ENCODE data around the gene SLC6A11.

The SLC6A11 gene

DNA sequence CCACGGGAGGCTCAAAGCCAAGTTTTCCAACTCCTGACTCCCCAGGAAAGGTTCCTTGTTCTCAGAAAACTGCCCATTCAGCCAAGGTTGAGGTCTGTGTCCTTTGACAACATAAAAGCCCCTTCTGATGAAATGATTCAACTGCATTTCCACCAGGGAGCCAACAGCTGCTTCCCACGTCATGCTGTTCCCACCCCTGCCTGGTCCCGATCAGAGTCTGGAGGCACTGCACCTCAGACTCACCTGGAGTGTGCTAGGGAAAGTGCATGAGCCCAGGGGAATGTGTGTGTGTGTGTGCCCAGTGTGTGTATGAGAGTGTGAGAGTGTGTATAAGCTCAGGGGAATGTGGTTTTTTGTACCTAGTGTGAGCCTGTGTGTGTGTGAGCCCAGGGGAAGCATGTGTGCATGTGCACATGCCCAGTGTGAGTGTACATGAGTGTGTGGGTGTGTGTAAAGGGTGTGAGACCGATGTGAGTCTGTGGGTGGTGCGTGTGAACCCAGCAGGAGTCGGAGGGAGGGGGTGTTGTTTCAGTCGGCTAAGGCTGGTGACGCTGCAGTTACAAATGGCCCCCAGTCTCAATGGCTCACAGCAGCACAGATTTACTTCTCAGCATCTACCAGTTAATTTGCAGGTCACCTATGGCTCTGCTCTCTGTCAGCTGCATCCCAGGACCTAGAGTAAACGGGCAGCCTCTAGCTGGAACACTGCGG is 156.2 kb downstream of the SLC6A11 start:
- Histone ChIP-seq H3K4me1 (no peaks in the 10 kb centered on the region), H3K36me3 (replicated peaks) (no peaks in the 10 kb centered on the region), H3K9me3 (no peaks in the 10 kb centered on the region), H3K27me3 (ENCODE audit: low read depth) (no peaks in the 10 kb centered on the region), H3K4me3 (no peak overlapping the region)
- in situ Hi-C loops (cut with MboI; ENCODE audit: low sequenced_read_pairs), result no loop called here
- no peak for DNase-seq (ENCODE audit: low spot score in 2 of 2)

- no peaks in the 10 kb centered on the region for H3K9me3 ChIP-seq
- no peak overlapping the region for H3K4me3 ChIP-seq
- no peaks in the 10 kb centered on the region for H3K36me3 ChIP-seq (replicated peaks)
- no peaks in the 10 kb centered on the region for H3K4me1 ChIP-seq
- in situ Hi-C loops (cut with MboI; ENCODE audit: low sequenced_read_pairs), result no loop called here
- no peak for DNase-seq (ENCODE audit: low spot score in 2 of 2)
- no peaks in the 10 kb centered on the region for H3K27me3 ChIP-seq (ENCODE audit: low read depth)
Observed at GRCh38 chr3:10973046-10973595, 157.1 kb downstream of the SLC6A11 start.

DNA sequence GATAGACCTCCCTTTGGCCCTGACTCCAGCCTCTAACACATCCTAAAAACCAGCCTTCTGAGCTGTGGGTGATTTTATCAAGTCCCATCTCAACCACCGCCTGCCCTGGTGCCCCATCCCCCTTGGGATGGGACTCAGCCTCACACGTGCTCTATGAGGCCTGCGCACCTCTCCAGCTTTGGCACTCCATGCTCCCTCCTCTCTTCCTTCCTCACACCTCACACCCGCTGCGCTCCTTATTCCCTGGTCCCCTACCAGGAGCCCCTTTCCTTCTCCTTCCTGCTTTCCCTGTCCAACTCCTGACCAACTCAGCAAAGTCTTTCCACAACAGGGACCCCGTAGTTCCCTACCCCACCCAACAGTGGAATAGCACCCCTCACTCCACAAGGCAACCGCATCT is 158.1 kb downstream of the SLC6A11 start:
- in situ Hi-C loops (cut with MboI; ENCODE audit: low sequenced_read_pairs), result no loop called here
- no peak for DNase-seq (ENCODE audit: low spot score in 2 of 2)
- H3K4me1 ChIP-seq, result no peaks in the 10 kb centered on the region
- no peaks in the 10 kb centered on the region for H3K36me3 ChIP-seq (replicated peaks)
- H3K27me3 ChIP-seq (ENCODE audit: low read depth), result no peaks in the 10 kb centered on the region
- H3K4me3 ChIP-seq, result no peak overlapping the region
- H3K9me3 ChIP-seq, result no peaks in the 10 kb centered on the region

DNA sequence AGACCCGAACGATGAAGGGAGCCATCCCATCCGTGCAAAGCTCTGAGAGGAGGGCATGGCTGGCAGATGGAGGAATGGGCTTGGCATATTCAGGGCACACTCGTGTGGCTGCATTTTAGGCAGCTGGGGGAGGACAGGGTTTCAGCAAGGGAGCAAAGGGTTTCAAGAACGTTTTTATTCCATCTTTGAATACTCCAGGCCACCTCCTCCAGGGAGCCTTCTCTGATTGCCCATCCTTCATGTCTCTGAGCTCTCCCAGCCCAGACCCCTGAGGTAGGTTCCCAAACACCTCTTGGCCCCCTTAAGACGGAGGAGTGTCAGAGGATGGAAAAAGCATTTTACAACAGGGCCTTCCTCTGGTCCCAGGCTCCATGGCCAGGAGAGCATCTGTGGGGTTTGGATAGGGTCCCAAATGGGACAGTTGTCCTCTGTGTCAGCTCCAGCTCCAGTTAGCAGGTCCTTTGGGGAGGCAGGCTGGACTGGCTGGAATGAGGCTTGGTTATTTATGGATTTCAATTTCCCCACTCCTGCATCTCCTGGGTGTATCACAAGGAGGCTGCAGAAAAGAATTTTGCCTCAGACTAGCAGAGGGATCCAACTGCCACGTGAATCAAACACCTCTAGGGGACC is 158.8 kb downstream of the SLC6A11 start:
- no peaks in the 10 kb centered on the region for H3K36me3 ChIP-seq (replicated peaks)
- H3K27me3 ChIP-seq (ENCODE audit: low read depth), result no peaks in the 10 kb centered on the region
- H3K9me3 ChIP-seq, result no peaks in the 10 kb centered on the region
- DNase-seq (ENCODE audit: low spot score in 2 of 2), result no peak
- in situ Hi-C loops (cut with MboI; ENCODE audit: low sequenced_read_pairs), result no loop called here
- no peak overlapping the region for H3K4me3 ChIP-seq
- no peaks in the 10 kb centered on the region for H3K4me1 ChIP-seq

GRCh38 chr3:10975695-10976234 is 159.7 kb downstream of the SLC6A11 start:
- DNase-seq (ENCODE audit: low spot score in 2 of 2), result no peak
- Histone ChIP-seq H3K4me1 (no peaks in the 10 kb centered on the region), H3K9me3 (no peaks in the 10 kb centered on the region), H3K27me3 (ENCODE audit: low read depth) (no peaks in the 10 kb centered on the region), H3K36me3 (replicated peaks) (no peaks in the 10 kb centered on the region), H3K4me3 (no peak overlapping the region)
- in situ Hi-C loops (cut with MboI; ENCODE audit: low sequenced_read_pairs), result no loop called here

GRCh38 chr3:10976770-10977169 is 160.7 kb downstream of the SLC6A11 start:
- in situ Hi-C loops (cut with MboI; ENCODE audit: low sequenced_read_pairs), result no loop called here
- DNase-seq (ENCODE audit: low spot score in 2 of 2), result no peak
- Histone ChIP-seq H3K27me3 (ENCODE audit: low read depth) (no peaks in the 10 kb centered on the region), H3K36me3 (replicated peaks) (no peaks in the 10 kb centered on the region), H3K4me3 (no peak overlapping the region), H3K9me3 (no peaks in the 10 kb centered on the region), H3K4me1 (no peaks in the 10 kb centered on the region)

GRCh38 chr3:10977892-10978510 is 162.0 kb downstream of the SLC6A11 start:
- no peaks in the 10 kb centered on the region for H3K4me1 ChIP-seq
- no peaks in the 10 kb centered on the region for H3K27me3 ChIP-seq (ENCODE audit: low read depth)
- no peaks in the 10 kb centered on the region for H3K9me3 ChIP-seq
- in situ Hi-C loops (cut with MboI; ENCODE audit: low sequenced_read_pairs), result no loop called here
- H3K36me3 ChIP-seq (replicated peaks), result no peaks in the 10 kb centered on the region
- H3K4me3 ChIP-seq, result no peak overlapping the region
- no peak for DNase-seq (ENCODE audit: low spot score in 2 of 2)

- no peaks in the 10 kb centered on the region for H3K36me3 ChIP-seq (replicated peaks)
- in situ Hi-C loops (cut with MboI; ENCODE audit: low sequenced_read_pairs), result no loop called here
- no peak for DNase-seq (ENCODE audit: low spot score in 2 of 2)
- H3K4me1 ChIP-seq, result no peaks in the 10 kb centered on the region
- no peaks in the 10 kb centered on the region for H3K27me3 ChIP-seq (ENCODE audit: low read depth)
- no peak overlapping the region for H3K4me3 ChIP-seq
- no peaks in the 10 kb centered on the region for H3K9me3 ChIP-seq
Observed at GRCh38 chr3:10978956-10979355, 162.9 kb downstream of the SLC6A11 start.

DNA sequence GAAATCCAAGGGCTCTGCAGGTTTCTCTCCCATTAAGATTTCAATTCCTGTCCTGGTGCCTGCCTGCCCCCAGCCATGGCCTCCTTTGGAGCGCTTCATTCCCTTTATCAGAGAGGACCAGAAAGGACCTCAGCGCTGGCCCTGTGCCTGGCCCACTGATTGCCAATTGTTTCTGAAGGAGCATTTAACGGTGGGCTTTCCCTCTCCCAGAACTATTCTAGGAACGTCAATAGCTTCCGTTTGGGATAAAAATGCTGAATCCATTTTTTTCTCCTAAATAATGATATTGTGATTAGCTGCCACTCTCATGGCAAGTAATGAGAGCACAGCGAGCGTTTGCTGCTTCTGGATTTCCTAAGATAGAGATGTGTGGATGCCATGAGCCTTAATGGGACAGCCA is 164.3 kb downstream of the SLC6A11 start:
- no peaks in the 10 kb centered on the region for H3K9me3 ChIP-seq
- DNase-seq (ENCODE audit: low spot score in 2 of 2), result no peak
- H3K36me3 ChIP-seq (replicated peaks), result no peaks in the 10 kb centered on the region
- H3K27me3 ChIP-seq (ENCODE audit: low read depth), result no peaks in the 10 kb centered on the region
- in situ Hi-C loops (cut with MboI; ENCODE audit: low sequenced_read_pairs), result no loop called here
- H3K4me1 ChIP-seq, result no peaks in the 10 kb centered on the region
- no peak overlapping the region for H3K4me3 ChIP-seq

DNA sequence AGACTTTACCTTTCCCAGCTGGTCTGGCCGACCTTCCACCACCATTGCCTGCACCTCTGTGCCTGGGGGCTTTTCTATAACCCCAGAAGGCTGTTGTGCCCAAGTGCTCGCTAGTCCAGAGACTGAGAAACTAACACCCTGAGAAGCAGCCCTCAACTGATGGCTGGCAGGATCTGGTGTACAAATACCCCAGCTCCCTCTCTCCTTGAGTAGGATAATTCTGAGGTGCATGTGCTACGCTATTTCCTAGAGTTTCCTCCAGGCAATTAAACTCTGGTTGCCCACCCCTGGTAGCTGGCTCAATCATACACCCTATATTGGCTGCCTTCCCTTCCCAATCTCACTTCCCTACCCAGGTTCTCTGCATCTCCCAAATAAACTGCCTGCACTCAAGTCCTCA is 165.0 kb downstream of the SLC6A11 start:
- Histone ChIP-seq H3K36me3 (replicated peaks) (no peaks in the 10 kb centered on the region), H3K9me3 (no peaks in the 10 kb centered on the region), H3K4me1 (no peaks in the 10 kb centered on the region), H3K27me3 (ENCODE audit: low read depth) (no peaks in the 10 kb centered on the region), H3K4me3 (no peak overlapping the region)
- in situ Hi-C loops (cut with MboI; ENCODE audit: low sequenced_read_pairs), result no loop called here
- DNase-seq (ENCODE audit: low spot score in 2 of 2), result no peak

DNA sequence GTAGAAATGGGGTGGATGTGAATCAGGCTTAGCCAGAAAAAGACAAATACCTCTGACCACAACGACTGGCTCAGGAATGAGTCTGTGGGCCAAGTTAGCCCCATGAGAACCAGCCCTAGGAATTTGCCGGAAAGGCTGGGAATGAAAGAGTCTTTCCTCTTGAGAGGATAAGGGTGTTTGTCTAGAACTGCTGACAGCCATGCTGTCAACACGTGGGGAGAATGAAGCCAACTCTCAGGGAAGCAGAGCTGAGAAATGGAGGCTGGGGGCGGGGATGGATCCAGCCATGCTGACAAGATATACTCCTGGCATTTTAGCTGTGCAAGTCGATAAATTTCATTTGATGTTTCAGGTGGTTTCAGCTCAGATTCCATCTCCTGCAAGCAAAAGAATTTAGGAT is 165.9 kb downstream of the SLC6A11 start:
- Histone ChIP-seq H3K4me1 (no peaks in the 10 kb centered on the region), H3K36me3 (replicated peaks) (no peaks in the 10 kb centered on the region), H3K9me3 (no peaks in the 10 kb centered on the region), H3K27me3 (ENCODE audit: low read depth) (no peaks in the 10 kb centered on the region), H3K4me3 (no peak overlapping the region)
- no peak for DNase-seq (ENCODE audit: low spot score in 2 of 2)
- in situ Hi-C loops (cut with MboI; ENCODE audit: low sequenced_read_pairs), result no loop called here

DNA sequence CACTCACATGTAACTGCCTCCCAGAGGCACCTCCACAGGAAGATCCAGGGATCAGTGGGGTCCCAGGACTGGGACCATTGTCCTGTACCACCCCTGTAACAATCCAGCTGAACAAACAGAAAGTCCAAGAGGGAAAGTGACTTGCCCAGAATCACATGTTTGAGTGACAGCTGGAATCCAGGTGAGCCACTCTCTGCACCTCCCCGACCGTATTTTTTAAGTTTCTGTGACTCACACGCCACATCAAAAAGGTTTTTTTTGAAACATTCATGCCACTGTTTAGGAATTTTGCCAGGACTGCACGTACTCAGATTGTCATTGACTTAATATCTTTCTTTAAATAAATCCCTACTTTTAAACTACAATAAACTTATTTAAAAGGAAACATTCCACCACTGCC is 166.8 kb downstream of the SLC6A11 start:
- Histone ChIP-seq H3K4me3 (no peak overlapping the region), H3K36me3 (replicated peaks) (no peaks in the 10 kb centered on the region), H3K9me3 (no peaks in the 10 kb centered on the region), H3K27me3 (ENCODE audit: low read depth) (no peaks in the 10 kb centered on the region), H3K4me1 (no peaks in the 10 kb centered on the region)
- DNase-seq (ENCODE audit: low spot score in 2 of 2), result no peak
- in situ Hi-C loops (cut with MboI; ENCODE audit: low sequenced_read_pairs), result no loop called here

GRCh38 chr3:10983219-10983916 is 167.3 kb downstream of the SLC6A11 start:
- DNase-seq (ENCODE audit: low spot score in 2 of 2), result peak; percentile 50 to 60
- no peaks in the 10 kb centered on the region for H3K4me1 ChIP-seq

More at GRCh38 chr3:10983219-10983916, 167.3 kb downstream of the SLC6A11 start:
- Histone ChIP-seq H3K4me3 (no peak overlapping the region), H3K27me3 (ENCODE audit: low read depth) (no peaks in the 10 kb centered on the region), H3K36me3 (replicated peaks) (no peaks in the 10 kb centered on the region), H3K9me3 (no peaks in the 10 kb centered on the region)
- in situ Hi-C loops (cut with MboI; ENCODE audit: low sequenced_read_pairs), result no loop called here

Measured in HAP-1 (cell line).